HG02884 (cell line): Measurements from ENCODE around the gene NDUFA6.
A peak's percentile ranks its signal among the peaks of the same experiment; 100 is the strongest.
"Not testable (repeated sequence)": the region's sequence is repeated elsewhere in the genome, so short reads cannot be mapped to it uniquely, and the experiment has no call there.

Experiments
- ATAC-seq: cut with Tn5 transposase; IDR thresholded peaks from one replicate; pipeline ENCODE4 v1.9.1; 2021; ENCODE audit warnings: mild to moderate bottlenecking, moderate library complexity; ENCODE audit not compliant: unreplicated experiment

The NDUFA6 gene

DNA sequence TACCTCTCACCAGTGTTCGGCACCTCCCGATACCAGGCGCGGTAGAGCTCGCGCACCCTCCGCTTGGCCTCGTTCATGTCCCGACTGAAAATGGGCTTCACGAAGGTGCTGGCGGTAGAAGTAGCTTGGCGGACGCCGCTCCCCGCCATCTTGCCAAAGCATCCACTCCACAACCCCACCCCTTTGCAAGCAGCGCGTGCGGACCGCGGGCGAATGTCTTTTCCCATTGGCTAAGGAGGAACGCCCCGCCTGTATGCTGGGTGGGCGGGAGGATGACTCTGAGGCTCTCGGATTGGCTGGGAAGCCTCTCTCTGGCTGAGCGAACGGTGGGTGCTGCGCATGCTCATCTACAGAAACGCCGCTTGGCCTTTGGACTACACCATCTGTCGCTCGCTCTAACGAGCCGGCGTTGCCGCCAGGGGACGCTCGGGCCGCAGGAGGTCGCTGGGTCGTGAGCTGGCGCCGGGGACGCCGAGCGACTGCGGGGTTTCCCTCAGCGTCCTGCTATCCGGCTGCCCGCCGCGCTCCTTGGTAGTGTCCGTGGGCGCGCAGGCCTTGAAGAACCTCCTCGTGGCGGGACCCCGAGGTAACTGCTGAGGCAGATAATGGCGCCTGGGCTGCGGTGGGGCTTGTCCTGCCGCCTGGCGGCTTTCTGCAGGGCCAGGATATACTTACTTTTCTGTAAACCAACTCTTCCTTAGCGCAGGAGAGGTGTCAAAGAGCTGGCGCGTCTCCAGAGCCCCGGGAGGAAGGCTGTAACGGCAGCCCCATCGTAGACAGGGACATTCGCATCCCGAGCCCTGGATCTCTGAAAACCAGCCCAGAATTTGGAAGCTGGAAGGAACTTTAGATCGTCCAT, at the start of gene NDUFA6:
Gene NDUFA6, minus strand, starts transcription at position 177 of the 859 bp plus-strand sequence. Its CDS starts 28 bp downstream, at position 149.
- peak; percentile 89 for ATAC-seq

GRCh38 chr22:42140153-42140552, 49.6 kb upstream of the NDUFA6 start:
- not testable (repeated sequence) for ATAC-seq

DNA sequence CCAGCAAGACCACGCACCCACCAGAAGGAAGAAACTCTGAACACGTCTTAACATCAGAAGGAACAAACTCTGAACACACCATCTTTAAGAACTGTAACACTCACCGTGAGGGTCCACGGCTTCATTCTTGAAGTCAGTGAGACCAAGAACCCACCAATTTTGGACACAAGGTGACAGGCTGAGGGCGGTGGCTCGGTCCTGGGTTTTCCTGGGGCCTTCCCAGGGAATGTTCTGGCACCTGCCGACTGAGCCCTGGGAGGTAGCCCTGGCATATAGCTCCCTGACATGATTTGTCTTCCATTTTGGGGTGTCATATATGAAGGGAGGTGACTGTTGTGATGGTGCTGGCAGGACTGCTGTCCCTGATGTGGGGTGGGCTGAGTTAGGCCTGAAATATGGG, 48.9 kb upstream of the NDUFA6 start:
- ATAC-seq, result not testable (repeated sequence)

GRCh38 chr22:42138972-42139371, 48.4 kb upstream of the NDUFA6 start:
- no peak for ATAC-seq

DNA sequence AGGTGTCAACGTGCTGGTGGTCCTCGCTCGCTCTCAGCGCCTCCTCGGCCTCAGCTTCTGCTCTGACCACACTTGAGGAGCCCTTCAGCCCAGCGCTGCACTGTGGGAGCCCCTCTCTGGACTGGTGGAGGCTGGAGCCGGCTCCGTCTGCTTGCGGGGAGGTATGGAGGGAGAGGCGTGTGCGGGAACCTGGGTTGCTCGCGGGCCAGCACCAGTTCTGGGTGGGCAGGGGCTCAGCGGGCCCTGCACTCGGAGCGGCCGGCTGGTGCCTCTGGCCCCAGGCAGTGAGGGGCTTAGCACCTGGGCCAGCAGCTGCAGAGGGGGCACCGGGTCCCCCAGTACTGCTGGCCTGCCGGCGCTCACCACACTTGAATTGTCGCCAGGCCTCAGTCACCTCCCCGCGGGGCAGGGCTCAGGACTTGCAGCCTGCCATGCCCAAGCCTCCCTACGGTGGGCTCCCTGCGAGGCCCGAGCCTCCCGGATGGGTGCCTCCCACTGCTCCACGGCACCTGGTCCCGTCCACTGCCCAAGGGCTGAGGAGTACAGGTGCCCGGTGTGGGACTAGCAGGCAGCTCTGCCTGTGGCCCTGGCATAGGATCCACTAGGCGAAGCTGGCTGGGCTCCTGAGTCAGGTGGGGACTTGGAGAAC, 47.7 kb upstream of the NDUFA6 start:
- no peak for ATAC-seq

DNA sequence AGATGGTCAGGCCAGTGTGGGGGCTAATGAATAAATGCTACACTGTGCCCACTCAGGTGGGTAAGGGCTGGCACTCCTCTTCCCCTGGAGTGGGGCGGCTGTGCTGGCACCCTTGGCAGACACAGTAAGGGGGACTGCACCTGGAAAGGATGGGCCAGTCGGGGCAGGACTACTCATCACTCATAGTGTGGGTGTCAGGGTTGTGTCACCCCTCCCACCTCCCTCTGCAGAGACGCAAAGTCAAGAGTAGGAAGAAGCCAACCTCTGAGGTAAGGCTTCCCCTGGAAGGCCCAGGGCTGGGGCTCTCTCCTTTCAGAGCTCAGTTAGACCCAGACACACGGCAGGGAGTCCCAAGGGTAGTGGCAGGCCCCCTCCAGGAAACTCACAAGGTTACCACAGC, 45.1 kb upstream of the NDUFA6 start:
- not testable (repeated sequence) for ATAC-seq

DNA sequence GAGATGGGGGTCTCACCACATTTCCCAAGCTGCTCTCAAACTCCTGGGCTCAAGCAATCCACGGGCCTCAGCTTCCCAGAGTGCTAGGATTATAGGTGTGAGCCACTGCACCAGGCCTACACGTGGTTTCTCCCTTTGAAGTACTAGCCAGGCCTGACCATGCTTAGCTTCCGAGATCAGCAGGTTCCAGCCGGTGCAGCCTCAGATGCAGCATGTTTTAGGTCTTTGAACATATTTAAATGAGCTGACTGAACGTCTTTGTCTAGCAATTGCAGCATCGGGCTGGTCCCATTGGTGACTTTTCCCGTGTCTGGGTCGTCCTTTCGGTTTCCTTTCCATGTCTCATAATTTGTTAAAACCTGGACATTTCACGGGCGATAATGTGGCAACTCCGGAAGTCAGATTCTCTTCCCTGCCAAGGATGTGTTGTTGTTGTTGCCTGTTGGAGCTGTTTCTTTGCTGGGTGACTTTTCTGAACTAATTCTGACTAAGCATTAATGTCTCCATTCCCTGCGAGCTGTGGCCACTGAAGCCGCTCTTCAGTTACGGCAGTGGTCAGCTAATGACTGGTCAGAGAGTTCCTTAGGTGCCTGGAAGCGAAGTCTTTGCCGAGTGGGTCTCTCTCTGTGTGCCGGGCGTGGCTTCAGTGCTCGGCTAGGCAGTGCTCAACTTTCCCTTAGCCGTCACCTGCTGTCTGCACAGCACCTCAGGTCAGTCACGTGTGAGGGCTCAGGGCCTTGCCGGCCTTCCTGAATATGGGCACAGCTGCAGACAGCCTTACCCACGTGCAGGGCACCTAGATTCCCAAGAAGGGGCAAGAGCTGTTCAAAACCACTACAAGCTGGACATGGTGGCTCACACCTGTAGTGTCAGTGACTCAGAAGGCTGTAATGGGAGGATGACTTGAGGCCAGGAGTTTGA, 43.8 kb upstream of the NDUFA6 start:
- ATAC-seq, result no peak

GRCh38 chr22:42132457-42132856, 41.9 kb upstream of the NDUFA6 start:
- no peak for ATAC-seq

DNA sequence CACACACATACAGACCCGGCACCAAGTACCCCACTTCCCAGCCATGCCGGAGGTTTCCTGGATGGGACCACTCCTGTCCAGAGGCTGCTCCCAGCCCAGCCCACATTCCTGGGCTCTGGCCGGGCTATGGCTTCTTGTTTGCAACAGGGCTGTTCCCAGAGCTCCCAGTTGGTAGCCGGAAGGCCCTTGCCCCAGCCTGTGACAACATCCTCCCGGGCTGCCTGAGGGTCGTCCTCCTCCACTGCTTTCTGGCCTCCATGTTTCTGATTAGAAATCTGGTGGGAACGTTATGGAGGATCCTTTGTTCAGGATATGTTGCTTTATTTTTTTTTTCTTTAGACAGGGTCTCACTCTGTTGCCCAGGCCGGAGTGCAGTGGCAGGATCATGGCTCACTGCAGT, 41.0 kb upstream of the NDUFA6 start:
- no peak for ATAC-seq

- ATAC-seq, result not testable (repeated sequence)
Observed at GRCh38 chr22:42130639-42131431, 40.3 kb upstream of the NDUFA6 start, which contains the start of gene CYP2D6. CYP2D6 (minus strand) TSS chr22:42130810; CDS start chr22:42130791, 19 bp downstream.

DNA sequence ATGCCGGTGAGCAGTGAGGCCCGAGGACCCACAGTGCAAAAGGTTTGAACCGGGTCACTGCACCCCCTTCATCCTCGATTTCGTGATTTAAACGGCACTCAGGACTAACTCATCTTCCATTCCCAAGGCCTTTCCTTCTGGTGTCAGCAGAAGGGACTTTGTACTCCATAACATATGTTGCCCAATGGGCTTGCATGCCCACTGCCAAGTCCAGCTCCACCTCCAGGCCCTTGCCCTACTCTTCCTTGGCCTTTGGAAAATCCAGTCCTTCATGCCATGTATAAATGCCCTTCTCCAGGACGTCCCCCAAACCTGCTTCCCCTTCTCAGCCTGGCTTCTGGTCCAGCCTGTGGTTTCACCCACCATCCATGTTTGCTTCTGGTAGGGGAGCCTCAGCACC, 39.6 kb upstream of the NDUFA6 start:
- ATAC-seq, result not testable (repeated sequence)

GRCh38 chr22:42128776-42129694, 38.5 kb upstream of the NDUFA6 start:
- ATAC-seq, result not testable (repeated sequence)

GRCh38 chr22:42128007-42128406, 37.4 kb upstream of the NDUFA6 start:
- not testable (repeated sequence) for ATAC-seq

DNA sequence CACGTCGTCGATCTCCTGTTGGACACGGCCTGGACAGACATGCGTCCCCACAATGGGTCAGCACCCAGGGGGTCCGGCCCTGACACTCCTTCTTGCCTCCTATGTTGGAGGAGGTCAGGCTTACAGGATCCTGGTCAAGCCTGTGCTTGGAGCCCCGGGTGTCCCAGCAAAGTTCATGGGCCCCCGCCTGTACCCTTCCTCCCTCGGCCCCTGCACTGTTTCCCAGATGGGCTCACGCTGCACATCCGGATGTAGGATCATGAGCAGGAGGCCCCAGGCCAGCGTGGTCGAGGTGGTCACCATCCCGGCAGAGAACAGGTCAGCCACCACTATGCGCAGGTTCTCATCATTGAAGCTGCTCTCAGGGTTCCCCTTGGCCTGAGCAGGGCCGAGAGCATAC, 37.0 kb upstream of the NDUFA6 start:
- ATAC-seq, result no peak

- ATAC-seq, result not testable (repeated sequence)
Observed at GRCh38 chr22:42123529-42123928, 33.0 kb upstream of the NDUFA6 start.

DNA sequence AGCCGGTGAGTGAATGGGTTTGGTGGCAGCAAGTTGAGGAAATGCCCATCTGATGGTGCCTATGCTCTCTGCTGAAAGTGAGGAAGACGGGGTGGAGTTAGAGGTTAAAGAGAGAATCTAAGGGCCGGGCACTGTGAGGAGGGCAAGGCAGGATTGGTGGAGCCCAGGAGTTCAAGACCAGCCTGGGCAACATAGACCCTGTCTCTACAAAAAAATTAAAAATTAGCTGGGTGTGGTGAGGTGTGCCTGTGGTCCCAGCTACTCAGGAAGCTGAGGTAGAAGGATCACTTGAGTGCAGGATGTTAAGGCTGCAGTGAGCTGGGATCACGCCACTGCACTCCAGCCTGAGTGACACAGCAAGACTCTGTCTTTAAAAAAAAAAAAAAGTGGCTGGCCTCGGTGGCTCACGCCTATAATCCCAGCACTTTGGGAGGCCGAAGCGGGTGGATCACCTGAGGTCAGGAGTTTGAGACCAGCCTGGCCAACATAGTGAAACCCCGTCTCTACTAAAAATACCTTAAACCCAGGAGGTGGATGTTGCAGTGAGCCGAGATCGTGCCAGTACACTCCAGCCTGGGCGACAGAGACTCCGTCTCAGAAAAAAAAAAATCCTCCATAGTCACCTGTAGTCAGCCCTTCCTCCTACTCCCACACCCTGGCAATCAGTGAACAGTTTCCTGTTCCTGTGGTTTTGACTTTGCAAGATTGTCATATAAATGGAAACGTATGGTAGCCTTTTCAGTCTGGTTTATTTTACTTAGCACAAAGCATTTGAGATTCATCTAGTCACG, 29.9 kb upstream of the NDUFA6 start:
- ATAC-seq, result not testable (repeated sequence)

DNA sequence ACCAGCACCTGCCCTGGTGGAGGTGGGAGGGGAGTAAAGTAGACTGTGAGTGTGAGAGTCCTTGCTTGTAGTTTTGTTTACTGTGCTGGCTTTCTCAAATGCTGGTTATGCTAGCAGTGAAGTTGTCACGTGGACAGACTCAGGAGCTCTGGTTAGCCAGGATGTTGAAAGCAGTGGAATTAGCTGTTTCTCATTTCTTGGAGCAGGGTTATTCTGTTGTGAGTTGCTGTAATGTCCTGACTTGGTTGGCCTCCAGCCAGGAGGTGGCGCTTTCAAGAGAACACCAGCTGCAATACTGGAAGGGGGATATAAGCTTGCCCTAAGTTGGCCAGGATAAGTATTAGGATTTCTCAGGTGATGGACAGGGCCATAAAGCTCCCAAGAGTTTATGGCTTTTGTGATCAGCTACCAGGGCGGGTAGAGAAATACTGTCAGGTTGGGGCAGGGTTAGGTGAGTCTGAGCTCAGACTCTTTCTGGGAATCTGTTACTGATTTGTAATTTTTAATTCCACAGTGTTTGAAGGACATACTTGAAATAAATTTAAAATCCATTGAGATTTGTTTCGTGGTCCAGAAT, 26.4 kb upstream of the NDUFA6 start:
- ATAC-seq, result no peak

DNA sequence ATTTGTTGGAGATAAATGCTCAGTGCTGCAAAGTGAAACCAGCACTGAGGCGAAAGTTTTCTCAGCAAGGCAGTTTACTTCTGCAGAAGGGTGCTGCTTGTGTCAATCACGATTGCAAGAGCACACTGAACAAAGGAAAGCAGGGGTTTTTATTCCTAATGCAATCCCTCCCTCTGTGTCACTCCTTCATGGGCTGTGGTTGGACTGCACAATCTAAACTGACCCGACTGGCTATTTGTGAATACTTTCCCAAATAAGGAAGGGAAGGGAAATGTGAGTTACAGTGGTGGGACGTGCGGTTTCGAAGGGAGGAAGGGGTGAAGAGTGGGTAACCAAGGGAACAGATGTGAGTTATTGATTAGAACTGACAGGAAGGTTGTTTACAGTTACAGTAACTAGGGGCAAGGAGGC, 24.9 kb upstream of the NDUFA6 start:
- ATAC-seq, result not testable (repeated sequence)
